ENCODE measurements around the gene RAI14.

The RAI14 gene

DNA sequence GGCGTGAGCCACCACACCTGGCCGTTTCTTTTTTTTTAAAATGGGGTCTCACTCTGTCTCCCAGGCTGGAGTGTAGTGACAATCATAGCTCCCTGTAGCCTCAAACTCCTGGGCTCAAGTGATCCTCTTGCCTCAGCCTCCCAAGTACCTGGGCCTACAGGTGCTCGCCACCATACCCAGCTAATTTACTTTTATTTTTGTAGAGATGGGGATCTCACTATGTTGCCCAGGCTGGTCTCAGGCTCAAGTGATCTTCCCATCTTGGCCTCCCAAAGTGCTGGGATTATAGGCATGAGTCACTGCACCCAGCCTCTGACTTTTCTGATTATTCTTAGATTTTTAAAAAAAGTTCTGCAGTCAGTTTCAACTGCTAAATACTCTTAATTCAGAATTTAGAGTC is 21.3 kb downstream of the RAI14 start:
- DNase-seq (ENCODE audit: low spot score) = no peak

DNA sequence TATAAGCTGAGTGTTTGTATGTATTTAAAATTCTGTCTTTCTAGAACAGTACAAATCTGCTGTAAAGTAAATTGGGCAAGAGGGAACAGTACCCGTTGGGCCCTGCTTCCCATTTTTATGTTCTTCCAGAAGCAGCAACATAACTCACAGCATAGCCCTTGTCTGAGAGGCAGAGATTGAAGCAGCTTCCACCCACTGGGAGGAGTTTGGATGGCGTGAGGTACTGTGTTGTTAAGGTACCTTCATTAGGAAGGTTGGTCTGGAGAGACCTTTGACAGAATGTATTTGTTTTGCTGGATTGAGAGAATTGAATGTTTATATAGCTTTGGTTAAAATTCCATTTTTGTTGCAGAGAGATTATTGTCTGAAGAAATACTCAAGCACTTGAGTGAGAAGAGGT is 24.8 kb downstream of the RAI14 start:
- no peak for DNase-seq (ENCODE audit: low spot score)

DNA sequence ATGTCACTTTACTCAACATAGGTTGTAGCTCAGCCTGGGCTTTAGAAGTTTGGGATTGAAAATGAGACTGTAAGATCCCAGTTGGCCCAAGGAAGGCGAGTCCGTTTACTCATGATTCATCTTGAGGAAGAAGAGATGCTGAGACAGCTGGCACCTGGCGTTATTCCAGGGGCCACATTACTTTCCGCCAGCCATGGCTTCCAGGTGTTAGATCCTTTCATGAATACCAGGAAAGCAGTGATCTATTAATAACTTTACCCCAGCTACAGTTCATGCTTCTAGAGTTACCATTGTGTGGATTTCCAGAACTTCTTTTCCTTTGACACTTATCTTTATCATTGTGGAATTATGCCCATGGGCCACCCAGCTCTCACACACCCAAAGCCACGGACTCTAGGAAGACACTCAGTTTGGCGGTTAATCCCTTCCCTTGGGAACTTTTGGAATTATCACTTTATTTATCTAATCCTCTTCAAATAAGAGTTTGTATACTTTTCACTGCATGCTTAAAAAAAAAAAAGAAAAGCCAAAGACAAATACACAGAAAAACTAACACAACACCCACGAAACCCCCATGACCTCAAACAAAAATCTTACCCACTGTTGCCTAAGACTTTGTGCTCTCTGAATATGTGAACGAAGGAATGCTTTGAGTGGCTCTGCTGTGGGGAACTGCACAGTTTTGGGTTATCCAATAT is 26.9 kb downstream of the RAI14 start:
- no peak for DNase-seq (ENCODE audit: low spot score)

DNA sequence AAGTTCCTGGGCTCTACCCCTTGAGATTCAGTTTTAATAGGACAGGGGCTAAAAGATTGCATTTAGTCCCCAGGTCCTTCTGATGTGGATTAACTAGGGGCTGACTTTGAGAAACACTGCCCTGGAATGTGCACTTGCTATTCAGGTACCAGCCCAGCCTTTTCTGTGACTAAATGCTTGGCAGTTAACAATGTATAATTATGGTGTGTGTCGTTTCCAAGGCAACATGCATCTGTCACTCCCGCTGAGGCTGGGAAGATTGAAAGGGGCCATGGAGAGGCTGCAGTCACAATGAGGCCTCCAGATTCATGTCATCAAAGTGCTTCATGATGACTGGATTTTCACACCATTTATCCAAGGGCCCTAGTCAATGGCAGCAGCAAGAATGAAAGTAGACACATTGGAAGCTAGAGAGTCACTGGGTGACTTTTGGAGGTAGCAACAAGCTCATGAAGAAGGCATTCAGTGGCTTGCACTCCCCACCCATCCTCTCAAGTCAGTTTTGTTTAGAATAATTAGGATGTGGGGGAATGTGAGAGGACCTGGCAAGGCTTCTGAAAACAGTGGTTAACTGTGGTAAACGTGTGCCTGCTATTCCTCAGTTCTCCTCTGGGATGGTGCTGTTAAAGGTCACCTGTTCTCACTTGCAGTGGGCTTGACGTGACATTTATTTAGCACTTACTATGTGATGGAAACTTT is 28.3 kb downstream of the RAI14 start:
- DNase-seq (ENCODE audit: low spot score) = no peak

DNA sequence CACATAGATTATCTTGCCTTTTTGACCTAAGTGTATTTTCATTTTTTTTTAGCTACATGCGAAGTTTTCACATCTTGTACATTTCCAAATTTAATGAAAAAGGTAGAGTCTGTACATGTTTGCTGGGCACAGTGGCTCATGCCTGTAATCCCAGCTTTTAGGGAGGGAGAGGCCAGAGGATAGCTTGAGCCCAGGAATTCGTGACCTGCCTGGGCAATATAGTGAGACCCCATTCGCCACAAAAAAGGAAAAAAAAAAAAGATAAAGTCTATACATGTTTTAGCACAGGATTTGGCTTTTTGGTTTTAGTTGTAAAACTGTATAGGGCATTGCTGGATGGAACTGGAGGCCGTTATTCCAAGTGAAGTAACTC is 28.8 kb downstream of the RAI14 start:
- no peak for DNase-seq (ENCODE audit: low spot score)

DNA sequence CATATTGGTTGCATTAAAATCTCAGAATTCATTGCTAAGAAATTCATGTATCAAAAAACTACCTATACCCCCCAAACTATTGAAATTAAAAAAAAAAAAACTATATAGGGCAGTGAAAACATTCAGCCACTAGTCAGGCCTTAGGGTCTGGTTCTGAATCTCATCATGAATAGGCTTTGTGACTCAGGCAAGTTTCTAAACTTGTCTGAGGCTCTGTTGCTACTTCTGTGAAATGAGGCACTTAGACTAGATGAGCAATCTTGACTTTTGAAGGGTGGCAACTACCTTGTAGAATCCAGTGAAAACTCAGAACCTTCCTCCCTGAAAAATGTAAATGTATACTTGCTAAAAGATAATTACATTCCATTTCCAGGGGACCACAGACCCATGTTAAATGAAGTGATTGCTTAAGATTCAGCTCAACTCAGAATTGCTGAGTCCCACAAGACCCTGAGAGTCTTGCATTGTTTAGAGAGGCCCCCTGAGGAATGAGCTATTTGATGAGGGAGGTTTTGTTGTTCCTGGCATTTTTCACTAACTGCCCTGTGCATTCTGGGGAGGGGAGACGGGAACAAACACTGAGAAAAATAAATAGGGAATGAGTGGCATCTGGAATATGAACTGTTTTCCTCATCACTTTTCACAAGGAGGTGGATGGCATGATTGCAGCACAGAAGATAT is 29.5 kb downstream of the RAI14 start:
- DNase-seq (ENCODE audit: low spot score) = no peak

DNA sequence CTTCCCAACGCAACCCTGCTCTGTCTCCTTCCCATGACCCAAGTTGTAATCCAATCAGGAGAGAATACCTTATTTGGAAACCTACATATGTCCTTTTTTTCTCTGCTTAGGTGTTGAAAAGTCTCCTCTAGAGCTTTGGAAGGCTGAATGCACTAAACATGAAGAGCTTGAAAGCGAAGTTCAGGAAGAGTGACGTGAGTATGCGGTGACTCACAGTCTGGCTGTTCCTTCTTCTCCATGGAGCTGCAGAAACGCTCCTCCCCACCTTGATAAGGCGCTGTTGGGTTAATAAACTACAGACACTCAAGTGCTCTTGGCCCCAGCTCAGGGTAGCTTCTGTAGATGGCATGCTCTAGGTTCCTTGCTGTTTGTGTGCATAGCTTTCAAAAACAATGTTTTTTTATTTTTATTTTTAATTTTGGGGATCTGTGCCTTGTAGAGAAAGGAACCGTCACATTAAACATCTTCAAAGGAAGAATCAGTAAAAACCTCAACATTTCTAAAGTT is 30.7 kb downstream of the RAI14 start:
- DNase-seq (ENCODE audit: low spot score) = no peak

DNA sequence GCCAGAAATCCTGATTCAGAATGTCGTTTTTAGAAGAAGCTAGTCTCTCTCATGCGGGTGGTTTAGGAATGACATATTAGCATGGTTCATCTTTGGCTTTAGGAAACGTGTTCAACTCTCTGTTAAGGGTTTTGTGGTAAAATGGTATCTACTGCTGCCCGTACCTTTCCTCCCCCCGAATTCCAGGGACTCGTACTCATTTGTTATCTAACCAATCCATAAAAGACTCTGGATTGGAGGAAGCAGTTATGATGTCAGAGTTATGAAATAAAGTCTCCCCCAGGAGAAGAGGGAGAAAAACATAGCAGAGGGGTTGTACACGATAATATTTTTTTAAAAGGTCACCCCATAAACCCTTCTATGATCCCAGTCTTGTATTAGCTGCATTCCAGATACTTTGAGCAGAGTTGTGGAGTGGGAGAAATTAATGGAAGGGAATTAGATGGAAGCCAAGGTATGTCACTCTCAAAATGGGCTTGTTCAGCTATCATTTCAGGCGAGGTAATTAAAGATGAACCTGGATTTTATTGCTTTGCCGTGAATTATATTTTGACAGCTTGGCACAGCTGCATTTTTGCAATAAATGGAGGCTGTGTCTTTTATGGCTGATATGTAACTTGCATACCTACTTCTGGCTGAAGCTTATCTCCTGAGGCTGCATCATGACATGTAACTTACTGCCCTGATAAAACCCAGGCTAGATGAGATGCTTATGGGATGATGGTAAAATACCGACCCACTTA is 31.3 kb downstream of the RAI14 start:
- DNase-seq (ENCODE audit: low spot score) = no peak

DNA sequence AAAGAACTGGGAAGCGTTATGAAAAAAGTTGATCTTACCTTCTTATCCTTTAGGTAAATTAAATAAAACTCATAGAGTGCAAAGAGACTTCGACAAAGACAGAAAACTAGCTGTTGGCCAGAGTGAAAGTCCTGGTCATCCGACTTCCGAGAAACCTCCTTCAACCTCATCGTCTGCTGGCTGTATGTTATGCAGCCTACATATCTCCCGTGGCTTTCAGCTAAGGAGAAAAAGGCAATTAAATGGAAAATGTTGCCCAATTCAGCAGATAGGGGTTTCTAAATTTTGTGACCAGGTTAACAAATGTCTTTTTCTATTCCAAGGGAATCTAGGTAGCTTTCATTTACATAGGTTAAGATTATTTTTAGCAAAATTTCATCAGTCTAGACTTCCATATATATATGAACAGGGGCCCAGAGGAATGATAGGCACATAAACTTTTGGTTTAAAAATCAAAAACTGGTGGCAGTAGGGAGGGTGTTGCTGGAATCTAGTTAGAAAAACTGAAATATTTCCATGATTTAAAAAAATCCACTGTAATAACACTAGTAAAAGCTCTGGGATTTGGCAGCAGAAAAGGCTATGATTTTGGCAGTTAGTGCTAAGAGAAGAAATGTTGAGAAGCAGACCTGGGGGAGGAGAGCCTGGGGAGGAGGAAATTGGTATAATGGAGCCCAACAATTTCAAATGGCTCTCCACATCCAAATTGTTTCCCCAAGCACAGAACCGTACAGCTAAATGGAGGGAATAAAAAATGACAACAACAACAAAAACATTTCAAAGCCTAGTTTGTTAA is 32.1 kb downstream of the RAI14 start:
- no peak for DNase-seq (ENCODE audit: low spot score)

DNA sequence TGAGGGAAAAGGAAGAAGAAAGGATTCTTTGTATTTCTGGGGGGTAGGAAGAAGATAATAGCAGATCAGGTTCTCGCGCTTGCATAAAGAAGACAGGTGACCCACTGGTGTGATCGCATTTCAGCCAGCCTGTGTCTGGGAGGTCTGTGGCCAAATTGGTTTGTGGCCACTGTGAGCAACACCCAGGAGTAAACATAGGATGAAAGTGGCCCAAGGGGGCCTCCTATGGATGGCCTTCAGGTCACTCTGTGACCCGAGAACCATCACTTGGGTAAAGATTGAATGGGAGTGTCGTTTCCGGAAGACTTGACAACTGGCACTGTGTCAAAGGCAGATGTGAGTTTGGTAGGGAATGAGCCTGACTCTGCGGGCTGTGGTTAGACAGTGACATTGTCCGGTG is 34.2 kb downstream of the RAI14 start:
- no peak for DNase-seq (ENCODE audit: low spot score)

DNA sequence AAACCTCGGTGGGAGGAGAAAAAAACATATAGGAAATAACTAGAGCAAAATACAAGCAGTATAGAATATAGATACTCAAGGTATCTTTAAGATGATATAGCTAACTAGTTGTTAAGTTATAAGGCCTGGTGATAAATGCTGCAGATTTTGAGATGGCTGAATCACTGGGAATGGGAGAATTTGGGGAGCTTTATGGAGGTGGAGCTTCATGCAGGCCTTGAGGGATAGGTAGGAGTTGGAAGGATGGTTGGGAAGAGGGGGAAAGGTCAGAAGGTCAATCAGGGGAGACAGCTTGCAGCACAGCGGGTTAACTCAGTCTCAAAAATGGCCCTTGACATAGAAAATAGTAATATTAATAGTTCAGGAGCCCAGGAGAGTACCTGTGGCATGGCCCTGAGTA is 34.8 kb downstream of the RAI14 start:
- no peak for DNase-seq (ENCODE audit: low spot score)

DNA sequence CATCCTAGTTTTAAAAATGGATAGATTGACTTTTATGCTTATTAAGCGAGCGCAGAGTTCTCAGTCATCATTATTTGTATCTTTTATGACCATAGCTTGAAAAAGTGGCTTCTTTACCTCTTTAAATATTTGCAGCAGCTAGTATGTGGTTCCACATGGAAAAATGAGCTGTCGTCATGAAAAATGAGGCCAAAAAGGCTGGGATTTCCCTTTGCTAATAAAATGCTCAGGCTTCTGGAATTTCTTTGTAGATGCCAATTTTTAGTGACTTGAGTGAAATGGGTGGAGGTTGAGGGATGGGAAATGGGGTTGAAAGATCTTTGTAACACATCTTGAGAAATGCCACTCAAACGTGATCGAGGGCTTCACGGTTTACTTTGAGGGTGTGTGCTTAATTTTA is 35.2 kb downstream of the RAI14 start:
- no peak for DNase-seq (ENCODE audit: low spot score)

DNA sequence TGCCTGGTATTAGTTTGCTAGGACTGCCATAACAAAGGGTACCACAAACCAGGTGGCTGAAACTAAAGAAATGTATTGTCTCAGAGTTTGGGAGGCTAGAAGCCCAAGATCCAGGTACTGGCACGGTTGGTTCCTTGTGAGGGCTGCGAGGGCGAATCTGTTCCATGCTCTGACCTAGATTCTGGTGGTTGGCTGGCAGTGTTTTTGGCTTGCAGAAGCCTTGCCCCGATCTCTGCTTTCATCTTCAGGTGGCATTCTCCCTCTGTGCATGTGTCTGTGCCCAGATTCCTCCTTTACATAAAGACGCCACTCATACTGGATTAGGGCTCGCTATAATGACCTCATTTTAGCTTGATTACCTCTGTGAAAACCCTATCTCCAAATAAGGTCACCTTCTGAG is 36.7 kb downstream of the RAI14 start:
- DNase-seq (ENCODE audit: low spot score) = peak; percentile 89

DNA sequence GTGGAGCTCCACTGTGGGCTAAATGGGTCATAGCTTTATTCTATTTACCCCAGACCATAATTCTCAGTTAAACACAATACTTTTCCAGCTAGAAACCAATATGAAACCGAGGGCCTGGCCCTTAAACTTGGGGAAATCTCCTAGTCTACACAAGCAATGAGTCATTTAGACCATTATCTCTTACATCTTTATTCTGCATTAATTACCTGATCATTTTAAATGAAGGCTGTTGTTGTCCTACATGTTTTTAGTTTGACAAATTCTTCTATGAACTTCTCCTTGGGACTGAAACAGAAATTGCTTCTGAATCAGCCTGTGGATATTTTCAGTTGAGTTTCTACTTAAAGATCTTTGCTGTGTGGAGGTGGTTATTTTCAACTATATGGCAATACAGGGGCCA is 37.9 kb downstream of the RAI14 start:
- no peak for DNase-seq (ENCODE audit: low spot score)

DNA sequence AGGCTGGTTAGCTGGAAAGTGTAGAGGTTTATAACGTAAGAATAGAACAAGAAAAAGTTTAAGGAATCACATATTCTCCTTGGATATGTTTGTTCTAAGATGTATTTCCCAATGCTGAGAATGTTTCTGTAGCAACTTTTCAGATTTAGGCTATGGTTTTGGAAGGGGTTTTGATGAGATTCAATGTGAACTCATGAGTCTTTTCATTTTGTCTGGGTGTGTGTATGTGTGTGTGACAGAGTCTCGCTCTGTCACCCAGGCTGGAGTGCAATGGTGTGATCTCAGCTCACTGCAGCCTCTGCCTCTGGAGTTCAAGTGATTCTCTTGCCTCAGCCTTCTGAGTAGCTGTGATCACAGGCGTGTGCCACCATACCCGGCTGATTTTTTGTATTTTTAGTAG is 38.6 kb downstream of the RAI14 start:
- DNase-seq (ENCODE audit: low spot score) = no peak

DNA sequence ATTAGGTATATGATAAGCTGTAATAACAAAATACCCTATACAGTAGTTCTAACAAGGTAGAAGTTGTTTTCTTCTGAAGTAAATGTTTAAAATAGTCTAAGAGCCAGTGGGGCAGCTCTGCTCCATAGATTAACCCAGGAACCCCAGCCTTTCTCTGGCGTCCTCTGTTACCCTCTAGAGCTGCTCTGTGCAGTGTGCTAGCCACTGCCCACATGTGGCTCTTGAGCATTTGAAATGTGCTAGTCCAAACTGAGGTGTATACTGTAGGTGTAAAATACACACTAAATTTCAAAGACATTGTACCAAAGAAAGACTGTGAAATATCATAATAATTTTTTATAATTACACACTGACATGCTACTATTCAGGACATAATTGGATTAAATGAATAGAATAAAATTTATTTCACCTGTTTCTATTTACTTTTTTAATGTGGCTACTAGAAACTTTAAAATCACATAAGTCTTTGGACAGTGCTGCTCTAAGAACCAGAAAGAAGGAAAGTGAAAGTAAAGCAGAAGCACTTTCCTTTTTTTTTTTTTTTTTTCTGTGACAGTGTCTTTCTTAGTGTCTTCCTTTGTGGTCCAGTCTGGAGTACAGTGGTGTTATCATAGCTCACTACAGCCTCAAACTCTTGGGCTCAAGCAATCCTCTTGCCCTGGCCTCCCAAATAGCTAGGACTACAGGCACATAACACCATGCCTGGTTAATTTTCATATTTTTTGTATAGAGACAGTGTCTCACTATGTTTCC is 39.3 kb downstream of the RAI14 start:
- DNase-seq (ENCODE audit: low spot score) = no peak

DNA sequence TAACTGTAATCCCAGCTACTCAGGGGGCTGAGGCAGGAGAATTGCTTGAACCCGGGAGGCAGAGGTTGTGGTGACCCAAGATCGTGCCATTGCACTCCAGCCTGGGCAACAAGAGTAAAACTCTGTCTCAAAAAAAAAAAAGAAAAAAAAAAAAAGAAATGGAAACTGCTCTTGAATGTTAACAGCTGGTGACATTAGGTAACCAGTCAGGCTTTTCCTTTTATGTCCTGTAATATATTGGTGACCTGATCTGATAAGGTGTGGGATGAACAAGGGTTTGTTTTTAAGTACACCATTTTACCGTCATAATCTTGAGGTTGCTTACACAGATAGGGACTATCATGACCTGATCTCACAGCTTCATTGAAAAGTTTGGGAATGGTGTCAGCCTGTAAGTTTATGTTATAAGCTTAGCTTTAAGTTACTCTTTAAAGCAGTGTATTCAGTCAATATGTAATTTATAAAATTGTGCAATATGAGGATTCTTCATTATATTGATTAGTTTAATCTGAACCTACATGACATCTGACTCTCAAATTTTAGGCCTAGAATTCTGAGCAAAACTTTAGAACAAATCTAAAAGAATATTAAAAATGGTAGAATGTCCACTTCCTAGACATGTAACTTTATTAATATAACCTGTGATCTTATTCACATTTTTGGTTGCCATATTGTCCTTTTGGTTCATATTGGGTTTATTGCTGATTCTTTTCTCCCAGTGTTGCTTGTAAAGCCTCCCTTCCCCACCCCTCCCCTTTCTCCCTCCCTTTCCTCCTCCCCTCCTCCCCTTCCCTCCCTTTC is 41.4 kb downstream of the RAI14 start:
- no peak for DNase-seq (ENCODE audit: low spot score)

DNA sequence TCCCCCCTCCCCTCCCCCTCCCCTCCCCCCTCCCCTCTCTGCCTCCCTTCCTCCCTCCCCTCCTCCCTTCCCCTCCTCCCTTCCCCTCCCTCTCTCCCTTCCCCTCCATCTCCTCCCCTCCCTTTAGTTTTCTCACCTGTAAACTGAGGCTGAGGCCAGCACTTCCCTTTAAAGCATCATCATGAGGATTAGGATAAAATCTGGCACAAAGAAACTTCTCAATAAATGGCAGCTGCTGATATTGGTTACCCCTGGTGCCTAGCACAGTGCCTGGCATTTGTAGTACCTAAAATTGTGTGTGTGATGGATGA is 41.9 kb downstream of the RAI14 start:
- DNase-seq (ENCODE audit: low spot score) = no peak

DNA sequence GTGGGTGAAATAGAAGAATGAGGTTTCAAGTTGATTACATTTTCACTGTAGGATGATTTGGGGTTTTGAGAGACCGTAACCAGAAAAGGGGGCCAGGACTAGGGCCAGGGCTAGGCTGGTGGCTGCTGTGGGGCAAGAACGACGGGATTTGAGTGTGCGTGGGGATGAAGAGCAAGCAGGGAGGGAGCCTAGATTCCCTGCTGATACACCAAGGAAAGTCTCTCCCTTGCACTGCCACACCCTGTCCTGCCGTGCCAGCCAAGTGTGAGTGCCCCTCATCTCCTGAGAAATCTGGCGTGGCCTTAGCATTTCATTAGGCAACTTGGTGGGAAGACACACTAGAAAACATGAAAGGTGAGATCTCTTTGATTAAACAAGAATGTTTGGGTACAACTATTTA is 42.6 kb downstream of the RAI14 start:
- no peak for DNase-seq (ENCODE audit: low spot score)

All from cerebellar cortex (tissue), 1 donor.